Measurements from ENCODE around the gene CLP1. TPM values are rescaled to one million over a fixed set of nuclear protein-coding genes. Genes with fewer than 3 reads are reported as not detected.

Gene CLP1
- 14.3 TPM for total RNA-seq

DNA sequence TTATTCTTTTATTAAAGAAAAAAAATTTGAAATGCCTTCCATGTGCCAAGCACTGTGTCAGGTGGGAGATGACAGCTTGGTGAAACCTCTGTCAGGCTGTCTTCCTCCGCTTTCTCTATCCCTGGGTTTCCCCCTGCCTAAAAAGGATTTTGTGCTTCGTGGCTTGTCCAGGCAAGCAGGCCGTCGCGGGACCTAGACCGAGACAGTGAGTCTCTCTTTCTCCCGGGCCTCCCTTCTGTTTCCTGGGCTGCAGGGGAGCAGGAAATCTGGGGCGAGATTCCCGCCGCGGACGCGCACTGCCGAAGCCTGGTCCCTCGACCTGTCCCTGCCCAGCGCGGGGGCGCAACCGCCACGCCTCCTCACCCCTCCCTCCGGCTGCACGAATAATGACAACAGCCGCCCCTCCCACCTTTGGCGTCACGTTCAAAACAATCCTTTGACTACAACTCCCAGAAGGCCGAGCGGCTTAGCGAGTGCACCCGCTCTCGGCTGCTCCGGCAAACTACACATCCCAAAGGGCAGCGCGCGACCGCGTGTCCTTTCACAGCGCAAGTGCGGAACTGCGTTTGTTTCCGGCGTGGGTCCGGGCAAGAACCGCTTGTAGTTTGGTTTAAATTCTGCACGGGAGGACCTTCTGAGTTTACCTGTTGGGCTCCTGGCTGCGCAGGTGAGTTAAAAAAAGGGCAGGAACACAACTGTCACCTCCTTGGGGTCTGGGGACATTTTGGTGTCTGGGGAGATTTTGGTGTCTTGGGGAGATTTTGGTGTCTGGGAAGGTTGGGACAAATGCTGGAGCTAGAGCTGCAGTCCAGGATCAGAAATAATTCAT, at the start of gene CLP1:
Gene CLP1, plus strand, starts transcription at position 569 of the 829 bp plus-strand sequence. CDS start 1,715 bp downstream, outside the sequence.
- peak; percentile 100 for DNase-seq

DNA sequence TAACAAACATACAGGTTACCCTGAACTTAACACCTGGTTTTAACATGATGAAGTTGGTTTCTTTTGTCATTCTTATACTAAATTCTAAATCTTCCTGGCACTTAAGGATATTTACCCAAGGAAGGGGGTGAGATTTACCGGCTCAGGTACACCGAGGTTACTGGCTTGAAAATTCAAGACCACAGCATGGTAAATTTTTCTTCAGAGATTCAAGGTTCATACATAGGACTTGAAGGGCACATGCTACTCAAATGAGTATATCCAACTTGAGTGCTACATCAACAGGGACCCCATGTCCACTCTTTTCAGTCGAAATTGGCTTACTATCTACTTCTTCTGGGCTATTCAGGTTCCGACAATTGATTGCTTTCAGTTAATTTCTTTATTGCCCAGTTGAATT, 47.4 kb upstream of the CLP1 start:
- no peak for DNase-seq

DNA sequence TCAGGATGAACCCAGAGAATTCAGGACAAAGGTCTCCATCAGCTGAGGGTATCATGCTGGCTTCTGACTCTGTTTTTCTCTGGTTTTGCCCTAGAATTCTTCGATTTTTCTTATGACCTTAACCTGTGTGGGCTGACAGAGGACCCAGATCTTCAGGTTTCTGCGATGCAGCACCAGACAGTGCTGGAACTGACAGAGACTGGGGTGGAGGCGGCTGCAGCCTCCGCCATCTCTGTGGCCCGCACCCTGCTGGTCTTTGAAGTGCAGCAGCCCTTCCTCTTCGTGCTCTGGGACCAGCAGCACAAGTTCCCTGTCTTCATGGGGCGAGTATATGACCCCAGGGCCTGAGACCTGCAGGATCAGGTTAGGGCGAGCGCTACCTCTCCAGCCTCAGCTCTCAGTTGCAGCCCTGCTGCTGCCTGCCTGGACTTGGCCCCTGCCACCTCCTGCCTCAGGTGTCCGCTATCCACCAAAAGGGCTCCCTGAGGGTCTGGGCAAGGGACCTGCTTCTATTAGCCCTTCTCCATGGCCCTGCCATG, 43.3 kb upstream of the CLP1 start:
- no peak for DNase-seq

DNA sequence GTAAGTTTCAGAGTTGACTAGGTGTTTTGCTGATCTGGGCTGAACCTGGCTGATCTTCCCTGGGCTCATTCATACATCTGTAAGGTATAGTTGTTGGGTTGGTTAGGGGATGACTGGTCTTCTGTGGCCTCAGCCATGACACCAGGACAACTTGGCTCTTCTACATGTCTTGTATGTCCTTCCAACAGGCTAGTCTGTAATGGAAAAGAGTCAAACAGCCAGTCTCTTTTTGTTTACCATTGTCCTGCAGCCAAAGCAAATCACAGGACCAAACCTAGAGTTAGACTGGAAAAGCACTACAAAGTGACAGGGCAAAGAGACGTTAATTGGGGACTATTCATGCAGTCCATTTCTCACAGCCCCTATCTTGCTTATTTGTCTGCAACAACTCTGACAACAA, 42.3 kb upstream of the CLP1 start:
- DNase-seq, result no peak

DNA sequence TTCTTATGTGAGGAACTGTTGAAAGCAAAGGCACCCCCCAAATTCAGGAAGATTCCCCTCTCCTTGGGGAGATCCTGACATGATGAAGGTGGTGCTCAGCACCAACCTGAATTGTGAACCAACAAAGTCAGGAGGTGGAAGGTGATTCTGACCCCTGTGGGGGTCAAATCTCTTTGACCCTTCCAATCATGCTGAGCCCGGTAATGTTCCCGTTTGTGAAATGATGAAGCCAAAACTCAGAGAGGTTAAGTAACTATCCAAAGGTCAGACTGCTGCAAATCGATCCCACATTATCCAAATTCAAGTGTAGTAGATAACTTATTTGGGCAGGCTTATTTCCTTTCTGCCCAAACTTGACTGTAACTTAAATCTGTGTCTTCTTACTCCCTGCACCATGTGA, 41.0 kb upstream of the CLP1 start:
- DNase-seq, result no peak

DNA sequence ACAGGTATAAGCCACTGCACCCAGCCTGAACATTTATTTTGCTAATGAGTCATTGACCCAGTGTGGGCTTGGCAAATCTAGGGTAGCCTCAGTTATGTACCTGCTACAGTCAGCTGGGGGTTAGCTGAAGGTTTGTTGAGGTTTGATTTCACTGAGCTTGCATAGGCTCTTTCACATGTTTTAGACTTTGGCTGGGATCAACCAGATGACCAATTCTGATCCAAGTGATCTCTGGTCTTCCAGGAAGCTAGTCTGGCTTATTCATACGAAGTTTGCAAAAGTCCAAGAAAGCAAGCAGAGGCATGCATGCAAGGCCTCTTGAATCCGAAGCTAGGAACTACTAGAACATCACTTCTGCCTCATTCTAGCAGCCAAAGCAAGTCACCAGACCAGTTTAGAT, 39.1 kb upstream of the CLP1 start:
- no peak for DNase-seq

DNA sequence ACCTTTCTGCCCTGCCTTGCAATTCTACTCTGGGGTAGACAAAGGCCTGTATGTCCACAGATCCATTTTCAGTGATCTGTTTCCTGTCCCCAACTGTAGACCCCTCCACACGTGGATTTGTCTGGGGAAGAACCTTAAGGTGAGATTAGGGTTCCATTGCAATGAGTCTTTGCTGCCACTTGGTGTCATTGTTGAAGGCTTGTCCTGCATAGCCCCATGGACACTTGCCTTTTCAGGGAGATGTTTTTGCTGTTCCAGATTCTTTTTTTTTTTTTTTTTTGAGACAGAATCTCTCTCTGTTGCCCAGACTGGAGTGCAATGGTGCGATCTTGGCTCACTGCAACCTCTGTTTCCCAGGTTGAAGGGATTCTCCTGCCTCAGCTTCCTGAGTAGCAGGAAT, 38.2 kb upstream of the CLP1 start:
- DNase-seq, result no peak

DNA sequence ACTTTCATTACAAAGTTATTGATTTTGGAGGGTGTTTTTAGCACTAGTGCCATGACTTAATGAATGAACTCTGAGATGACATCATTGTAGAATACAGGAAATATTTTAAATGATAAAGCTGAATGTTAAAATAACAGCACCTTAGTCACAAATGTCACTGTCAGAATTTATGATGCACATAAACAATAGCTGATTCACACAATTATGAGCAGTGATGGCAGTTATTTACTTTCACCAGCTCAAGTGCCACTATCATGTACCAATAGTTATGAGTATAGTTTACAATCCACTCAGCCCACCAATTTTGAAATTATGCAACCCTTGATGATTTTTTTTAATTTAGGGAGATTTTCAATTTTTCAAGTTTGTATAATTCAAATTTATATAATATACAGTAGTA, 37.1 kb upstream of the CLP1 start:
- no peak for DNase-seq

DNA sequence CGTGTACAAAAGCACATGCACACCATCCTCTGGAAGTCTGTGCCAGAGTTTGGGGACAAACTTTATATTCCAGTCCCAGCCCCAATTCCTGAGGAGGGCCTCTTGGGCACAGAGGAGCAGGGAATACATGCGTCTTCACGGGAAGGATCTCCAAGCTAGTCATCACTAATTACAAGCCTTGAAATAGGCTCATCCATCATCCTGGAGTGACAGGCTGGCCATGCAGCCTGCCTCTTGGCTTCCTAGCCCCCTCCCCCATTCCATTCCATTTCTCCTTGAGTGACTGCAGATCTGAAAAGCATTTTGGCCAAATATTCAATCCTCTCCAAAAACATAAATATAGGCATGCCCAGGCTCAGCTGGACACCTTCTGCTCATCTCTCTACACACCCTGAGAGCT, 35.3 kb upstream of the CLP1 start:
- no peak for DNase-seq

DNA sequence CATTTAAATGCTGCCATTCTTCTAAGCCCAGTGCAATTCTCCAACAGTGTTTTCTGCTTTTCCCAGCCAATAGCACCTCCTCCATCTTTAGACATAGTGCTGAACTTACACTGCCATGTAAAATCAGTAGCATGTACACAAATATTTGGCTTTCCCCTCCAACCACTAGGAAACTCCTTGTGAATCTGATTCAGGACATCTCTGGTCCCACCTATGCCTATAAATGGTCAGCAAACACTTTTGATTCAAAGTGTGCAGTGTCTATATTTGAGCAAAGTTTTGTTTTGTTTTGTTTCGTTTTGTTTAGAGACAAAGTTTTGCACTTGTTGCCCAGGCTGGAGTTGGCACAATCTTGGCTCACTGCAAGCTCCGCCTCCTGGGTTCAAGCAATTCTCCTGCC, 32.7 kb upstream of the CLP1 start:
- DNase-seq, result no peak

DNA sequence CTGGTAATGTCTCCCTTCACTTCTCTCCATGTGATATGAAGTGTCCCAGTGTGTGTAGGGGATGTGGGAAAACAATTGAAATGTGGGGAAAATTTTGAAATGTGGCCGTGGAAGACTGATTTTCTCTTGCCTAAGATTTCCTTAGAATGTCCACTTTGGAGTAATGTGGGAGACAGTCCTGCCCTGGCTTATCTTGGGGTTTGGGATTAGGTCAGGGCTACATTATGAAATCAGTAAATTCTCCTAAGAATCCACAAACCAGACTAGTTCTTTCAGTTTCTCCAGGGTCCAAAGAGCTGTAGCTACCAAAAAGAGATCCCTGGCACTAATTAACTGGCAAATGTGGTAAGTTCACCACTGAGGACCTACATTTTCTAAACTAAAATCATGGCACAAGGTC, 30.7 kb upstream of the CLP1 start:
- no peak for DNase-seq

DNA sequence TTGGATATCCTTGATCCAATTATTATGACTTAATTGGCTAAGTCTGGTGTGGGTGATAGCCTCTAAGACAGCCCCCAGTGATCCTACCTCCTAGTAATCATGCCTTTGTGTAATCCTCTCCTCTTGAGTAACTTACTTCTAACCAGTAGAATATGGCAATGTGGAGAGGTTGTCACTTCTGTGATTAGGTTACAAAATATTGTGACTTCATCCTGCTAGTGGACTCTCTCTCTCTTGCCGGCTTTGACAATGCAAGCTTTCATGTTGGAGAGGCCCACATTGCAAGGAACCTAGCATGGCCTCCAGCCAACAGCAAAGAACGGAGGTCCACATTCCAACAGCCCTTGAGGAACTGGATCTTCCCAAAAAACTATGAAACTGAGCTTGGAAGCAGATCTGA, 27.4 kb upstream of the CLP1 start:
- DNase-seq, result no peak

DNA sequence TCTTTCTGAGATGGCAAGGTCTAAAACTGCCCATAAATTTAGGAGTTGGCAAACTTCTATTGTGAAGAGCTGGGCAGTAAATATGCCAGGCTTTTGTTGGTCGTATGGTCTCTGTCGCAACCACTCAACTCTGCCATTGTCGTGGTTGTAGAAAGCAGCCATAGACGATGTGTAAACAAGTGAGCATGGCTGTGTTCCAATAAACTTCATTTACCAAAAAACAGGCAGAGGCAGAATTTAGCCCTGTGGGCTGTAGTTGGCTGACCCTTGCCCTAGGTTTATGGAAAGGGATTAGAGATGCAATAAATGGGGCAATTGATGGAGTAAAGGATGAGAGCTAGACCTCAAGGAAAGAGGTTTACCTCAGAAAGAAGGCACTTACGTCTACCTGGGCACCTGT, 25.4 kb upstream of the CLP1 start:
- no peak for DNase-seq

DNA sequence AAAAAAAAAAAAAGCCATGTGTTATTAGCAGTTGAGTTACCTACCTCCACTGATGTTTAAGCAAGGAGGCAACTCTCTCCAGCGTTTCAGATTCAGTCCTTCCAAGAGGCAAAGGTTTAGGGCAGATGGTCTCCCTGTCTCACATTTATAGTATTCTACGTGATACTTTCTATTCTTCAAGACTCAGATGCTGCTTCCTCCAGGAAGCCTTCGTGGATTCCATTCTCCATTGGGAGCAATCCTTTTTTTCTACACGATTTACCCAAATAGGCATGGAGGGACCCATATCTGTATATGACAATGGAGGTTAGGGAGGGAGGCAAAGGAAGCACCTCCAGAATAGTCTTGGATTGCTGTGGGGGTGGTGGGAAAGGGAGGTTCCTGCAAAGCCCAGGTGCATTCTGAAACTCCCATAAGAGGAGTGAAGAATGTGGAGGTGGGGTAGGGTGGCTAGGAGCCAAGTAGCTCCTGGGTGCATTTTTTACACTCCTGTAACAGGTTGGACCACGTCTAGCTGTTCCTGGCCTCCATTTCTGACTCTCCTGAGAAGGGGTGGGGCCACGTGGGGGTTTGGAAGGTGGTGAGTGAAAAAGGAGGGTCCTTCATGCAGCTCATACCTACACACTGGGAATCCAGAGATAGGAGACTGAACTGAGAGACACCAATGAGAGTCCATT, 24.0 kb upstream of the CLP1 start:
- DNase-seq, result peak; percentile 8

DNA sequence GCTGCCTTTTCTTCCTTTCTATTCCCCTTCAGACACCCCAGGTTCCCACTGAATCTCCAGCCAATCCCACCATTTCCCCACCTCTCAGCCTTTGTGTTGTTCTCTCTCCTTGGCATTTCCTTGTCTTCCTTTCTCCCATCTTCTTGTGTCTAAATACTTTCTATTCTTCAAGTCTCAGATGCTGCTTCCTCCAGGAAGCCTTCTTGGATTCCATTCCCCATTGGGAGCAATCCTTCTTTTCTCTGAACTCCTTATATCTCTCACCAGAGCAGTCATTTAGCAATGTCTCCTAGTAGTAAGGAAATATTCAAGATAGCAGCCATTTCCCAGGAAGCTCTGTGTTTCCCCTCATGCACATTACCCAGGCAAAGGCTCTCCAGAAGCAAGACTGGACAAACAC, 23.3 kb upstream of the CLP1 start:
- DNase-seq, result no peak

DNA sequence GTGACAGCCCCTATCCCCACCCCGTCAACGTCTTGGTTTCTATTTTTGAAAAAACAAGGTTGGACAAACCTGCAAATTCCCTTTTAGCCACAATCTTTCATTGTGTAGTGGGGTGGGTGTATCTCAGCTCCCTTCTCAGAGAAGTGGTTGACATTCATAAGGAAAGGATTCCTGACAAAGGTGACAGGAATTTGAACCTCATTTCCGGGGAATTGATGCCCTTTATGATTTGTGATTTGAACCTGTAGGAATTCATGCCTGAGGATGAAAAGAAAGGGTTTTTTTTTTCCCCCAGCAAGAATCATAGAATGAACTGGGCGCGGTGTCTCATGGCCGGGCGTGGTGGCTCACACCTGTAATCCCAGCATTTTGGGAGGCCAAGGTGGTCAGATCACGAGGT, 22.3 kb upstream of the CLP1 start:
- no peak for DNase-seq

DNA sequence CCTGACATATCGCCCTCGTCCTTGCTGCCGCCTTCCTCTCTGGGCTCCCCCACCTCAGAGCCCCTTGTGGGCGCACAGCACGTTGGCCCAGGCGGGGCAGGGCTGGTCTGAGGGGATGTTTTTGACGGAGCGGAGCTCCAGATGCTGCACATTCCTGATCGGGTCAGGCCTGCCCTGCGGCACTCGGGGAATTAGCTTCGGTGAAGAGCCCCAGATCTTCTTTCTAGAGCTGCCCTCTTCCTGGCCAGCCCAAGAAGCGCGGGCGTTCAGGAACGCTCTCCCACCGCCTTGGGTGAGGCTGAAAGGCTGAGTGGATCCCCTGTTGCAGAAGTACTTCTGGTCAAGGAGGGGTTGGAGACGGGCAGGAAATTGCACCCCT, 19.9 kb upstream of the CLP1 start:
- peak; percentile 83 for DNase-seq

DNA sequence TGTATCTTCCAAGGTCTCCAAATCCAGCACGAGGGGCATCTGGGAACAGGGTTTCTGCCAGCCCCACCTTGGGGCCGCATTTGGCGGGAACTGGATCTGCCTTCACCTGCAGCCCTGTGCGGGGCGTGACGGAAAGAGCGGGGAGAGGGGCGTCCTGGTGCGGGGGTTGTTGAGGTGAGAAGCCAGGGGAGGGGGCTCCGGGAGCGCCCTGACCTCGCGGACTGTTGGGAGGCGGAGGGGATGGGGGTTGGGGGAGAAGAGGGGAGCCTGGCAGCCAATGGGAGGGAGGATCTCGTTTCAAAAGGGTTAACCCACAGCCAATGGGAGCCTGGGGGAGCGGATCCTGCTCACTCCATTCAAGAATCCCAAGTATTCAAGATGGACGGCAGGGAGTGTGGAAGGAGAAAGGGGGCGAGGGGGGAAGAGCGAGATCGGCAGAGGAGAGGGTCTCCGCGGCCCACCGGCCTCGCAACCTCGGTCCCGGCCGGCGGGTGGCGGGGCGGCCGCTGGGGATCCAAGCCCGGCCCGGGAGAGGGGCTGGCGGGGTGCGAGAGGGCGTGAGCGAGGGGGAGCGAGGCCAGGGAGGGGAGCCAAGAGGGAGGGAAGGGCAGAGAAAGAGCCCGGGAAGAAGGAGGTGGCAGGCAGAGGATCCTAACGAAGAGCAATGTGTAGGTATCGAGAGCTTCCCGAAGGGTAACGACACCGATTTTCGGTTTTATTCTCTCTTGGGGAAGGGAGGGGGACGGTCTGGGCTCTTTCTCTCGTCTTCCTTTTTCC, 19.4 kb upstream of the CLP1 start:
- peak; percentile 97 for DNase-seq

DNA sequence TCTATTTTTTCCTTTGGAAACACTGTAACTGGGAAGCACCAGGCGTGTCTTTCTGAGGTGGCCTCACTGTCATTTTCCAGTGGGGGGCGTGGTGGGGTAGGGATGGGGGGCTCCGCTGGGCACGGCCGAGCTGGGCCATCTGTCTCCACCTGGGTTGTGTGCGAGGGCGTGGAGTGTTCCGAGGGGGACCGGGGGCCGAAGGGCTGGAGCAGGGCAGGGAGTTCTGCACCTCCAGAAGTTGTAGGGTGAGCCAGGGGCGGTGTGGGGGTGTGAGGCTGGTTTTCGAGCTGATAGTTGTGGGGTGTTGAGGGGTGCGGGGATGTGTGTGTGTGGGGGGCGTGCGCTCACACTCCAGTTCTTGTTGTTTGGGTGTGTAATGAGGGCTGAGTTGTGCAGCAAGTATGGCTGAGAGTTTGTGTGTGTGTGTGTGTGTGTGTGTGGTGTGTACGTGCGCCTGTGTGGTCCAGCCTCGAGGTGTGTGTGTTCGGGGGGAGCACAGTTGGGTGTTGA, 18.7 kb upstream of the CLP1 start:
- peak; percentile 52 for DNase-seq

DNA sequence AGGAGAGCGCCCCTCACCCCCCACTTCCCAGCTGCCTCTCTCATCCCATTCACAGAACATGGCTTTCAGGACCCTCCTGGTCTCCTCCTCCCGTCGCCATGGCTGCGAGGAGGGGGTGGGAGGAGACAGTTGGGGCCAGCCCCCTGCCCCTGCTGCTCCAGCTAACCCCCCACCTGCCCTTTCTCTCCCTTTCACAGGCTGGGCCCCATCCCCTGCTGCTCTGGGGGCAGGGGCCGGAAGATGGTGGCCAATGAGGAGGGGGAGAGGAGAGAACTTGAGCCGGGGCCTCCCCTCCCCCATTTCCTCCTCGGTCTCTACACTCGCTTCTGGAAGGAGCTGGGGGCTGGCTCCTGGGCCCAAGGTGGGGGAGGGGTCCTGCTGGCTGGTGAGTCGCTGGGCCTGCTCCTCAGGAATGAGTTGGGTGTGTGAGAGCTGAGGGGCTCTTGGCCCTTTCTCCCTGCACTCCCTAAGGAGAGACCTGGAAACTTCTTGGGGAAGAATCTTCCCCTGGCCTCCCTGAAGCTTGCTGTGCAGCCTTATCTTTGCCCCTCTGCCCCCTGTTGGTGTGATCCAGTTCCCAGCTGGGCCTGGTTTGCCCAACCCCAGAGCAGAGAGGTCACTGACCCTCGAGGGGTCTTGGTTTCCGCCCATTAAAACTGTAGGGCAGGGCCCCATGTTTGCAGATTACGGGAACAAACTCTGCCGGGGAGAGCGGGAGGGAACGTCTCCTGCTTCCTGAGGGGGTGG, 18.1 kb upstream of the CLP1 start:
- peak; percentile 90 for DNase-seq

DNA sequence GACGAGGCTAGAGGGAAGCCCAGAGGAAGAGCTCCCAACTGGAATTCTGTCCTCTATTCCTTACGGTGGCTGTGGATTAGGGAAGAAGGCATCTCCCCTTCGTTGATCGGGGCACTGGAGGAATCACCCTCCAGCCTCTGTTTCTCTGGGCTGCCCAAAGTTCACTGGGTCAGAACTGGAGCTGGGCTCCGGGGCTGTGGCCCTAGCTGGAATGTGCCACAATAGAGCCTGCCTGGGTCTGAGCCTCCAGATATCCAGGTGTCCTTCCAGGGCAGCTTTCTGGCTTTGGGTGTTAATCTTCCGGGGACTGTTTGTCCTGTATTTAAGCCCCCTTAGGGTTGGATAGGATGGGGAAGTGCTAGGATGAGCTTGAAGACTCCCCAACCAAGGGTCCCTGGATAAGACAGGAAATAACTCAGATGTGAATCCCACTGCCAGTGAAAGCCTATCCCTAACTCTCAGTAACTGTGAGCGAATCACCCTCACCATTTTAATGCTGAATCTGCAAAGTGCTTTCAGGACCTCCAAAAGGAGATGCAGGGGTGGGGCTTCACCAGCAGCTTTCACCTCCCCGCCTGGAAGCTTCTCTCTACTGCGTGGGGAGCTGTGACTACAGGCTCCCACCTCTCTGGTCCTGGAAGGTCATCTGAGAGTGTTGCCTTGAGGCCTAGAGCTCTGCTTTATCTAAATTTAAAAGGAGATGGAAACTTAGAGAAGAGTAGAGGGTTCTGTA, 17.3 kb upstream of the CLP1 start:
- no peak for DNase-seq
